ENCODE measurements around the gene CREB3L2. TPM values are rescaled to one million over a fixed set of nuclear protein-coding genes. Genes with fewer than 3 reads are reported as not detected.

Gene CREB3L2
- total RNA-seq, 1 donor: 28.6 TPM

DNA sequence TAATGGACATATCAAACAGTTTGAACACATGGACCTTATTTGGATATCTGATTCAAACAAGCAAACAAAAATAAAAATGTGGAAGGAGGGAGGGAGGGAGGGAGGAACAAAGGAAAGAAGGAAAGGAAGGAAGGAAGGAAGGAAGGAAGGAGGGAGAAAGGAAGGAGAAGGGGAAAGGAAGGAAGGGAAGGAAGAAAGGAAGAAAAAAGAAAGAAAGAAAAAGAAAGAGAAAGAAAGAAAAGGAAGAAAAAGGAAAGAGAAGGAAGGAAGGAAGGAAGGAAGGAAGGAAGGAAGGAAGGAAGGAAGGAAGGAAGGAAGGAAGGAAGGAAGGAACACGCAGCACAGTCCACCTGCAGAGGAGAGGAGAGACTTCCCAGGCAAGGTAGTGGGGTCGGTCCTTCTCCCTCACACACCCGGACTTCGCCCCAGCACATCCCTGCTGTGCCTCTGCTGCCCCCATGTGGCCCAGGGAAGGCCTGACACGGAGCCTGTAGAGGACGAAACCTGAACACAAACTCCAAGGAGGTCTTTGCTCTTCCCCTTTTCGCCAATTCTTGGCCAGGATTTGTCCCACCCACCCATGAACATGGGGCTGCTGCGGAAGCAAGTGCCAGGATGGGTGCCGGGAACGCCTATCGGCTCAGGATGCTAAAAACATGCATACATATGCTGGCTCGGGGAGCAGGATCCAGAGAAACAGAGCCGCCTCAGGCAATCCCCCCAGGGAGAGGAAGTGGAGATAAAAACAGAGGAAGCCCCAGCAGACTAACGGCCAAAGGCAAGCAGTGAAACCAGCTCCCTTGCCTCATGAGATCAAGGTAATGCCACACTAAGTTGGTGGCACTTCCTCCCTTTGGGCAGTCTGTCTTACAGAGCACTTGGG is 102.8 kb downstream of the CREB3L2 start:
- Histone ChIP-seq H3K9me3 (ENCODE audit: low read depth, low read length) (no peaks in the 10 kb centered on the region), H3K36me3 (ENCODE audit: insufficient read depth, low read length) (peaks cover 84% of the 10 kb centered on the region), H3K27me3 (ENCODE audit: insufficient read depth, low read length) (no peaks in the 10 kb centered on the region), H3K4me2 (ENCODE audit: insufficient read depth, low read length) (peak overlapping the region; percentile 51), H3K79me2 (ENCODE audit: insufficient read depth, low read length) (peaks cover 18% of the 10 kb centered on the region), H2AFZ (ENCODE audit: low read length) (no peak overlapping the region), H3K4me1 (ENCODE audit: insufficient read depth, low read length) (peaks cover 10% of the 10 kb centered on the region), H4K20me1 (ENCODE audit: insufficient read depth, low read length) (no peaks in the 10 kb centered on the region), H3K27ac (ENCODE audit: low read depth, low read length) (peak overlapping the region; percentile 52), H3K4me3 (ENCODE audit: insufficient read depth, low read length) (no peak overlapping the region)
- DNase-seq (ENCODE audit: insufficient read length, low spot score, missing footprints): peak; percentile 73
- TF ChIP-seq, protein P1, sequence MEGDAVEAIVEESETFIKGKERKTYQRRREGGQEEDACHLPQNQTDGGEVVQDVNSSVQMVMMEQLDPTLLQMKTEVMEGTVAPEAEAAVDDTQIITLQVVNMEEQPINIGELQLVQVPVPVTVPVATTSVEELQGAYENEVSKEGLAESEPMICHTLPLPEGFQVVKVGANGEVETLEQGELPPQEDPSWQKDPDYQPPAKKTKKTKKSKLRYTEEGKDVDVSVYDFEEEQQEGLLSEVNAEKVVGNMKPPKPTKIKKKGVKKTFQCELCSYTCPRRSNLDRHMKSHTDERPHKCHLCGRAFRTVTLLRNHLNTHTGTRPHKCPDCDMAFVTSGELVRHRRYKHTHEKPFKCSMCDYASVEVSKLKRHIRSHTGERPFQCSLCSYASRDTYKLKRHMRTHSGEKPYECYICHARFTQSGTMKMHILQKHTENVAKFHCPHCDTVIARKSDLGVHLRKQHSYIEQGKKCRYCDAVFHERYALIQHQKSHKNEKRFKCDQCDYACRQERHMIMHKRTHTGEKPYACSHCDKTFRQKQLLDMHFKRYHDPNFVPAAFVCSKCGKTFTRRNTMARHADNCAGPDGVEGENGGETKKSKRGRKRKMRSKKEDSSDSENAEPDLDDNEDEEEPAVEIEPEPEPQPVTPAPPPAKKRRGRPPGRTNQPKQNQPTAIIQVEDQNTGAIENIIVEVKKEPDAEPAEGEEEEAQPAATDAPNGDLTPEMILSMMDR (IDR thresholded peaks at IDR 0.05; ENCODE audit: extremely low read depth, low read depth, low read length): peak; percentile 95

DNA sequence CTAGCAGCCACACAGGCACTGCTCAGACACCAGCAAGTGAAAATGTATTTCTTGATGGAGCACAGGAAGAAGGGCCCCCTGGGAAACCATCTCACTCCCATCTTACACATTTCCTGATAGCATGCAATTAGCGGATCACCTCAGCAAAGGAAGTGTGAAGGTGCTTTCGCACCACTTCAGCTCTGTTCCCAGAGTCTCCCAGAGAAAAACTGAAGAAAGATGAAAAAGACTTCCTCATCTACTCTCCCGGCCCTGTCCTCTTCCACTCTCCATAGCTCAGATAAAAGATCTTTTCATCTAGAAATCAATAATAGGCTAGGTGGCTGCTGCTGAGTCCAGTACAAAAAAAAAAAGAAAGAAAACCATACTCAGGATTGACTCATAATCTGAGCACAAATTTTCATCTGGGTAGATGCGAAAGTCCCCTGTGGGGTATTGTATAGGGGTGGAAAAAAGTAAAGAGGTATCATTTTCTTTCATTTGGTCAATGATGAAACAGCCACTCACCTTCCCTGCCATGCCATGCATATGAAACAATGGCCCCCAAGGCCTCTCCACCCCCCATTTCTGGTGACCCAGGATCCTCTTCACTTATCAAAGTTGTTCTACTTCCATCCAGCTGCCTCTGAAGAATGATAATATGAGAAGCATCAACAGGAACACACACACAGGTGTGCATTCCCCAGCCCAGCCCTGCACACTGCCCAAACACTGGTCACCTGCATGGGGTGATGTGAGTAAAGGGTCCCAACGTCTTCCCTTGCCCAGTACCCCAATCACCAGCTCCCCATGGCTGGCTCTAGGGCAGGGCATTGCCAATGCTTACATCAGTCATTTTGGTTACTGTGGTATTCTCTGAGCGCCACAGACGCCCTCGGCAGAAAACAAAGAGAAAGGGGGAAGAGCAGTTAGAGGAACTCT is 106.3 kb downstream of the CREB3L2 start:
- Histone ChIP-seq H3K4me2 (ENCODE audit: insufficient read depth, low read length) (no peak overlapping the region), H3K36me3 (ENCODE audit: insufficient read depth, low read length) (peaks cover 79% of the 10 kb centered on the region), H3K27ac (ENCODE audit: low read depth, low read length) (no peak overlapping the region), H3K4me1 (ENCODE audit: insufficient read depth, low read length) (peaks cover 11% of the 10 kb centered on the region), H3K27me3 (ENCODE audit: insufficient read depth, low read length) (no peaks in the 10 kb centered on the region), H2AFZ (ENCODE audit: low read length) (no peak overlapping the region), H3K9me3 (ENCODE audit: low read depth, low read length) (no peaks in the 10 kb centered on the region), H3K79me2 (ENCODE audit: insufficient read depth, low read length) (peaks cover 21% of the 10 kb centered on the region), H4K20me1 (ENCODE audit: insufficient read depth, low read length) (no peaks in the 10 kb centered on the region), H3K4me3 (ENCODE audit: insufficient read depth, low read length) (no peak overlapping the region)
- TF ChIP-seq, protein P1 (IDR thresholded peaks at IDR 0.05; ENCODE audit: extremely low read depth, low read depth, low read length): no peak
- no peak for DNase-seq (ENCODE audit: insufficient read length, low spot score, missing footprints)

DNA sequence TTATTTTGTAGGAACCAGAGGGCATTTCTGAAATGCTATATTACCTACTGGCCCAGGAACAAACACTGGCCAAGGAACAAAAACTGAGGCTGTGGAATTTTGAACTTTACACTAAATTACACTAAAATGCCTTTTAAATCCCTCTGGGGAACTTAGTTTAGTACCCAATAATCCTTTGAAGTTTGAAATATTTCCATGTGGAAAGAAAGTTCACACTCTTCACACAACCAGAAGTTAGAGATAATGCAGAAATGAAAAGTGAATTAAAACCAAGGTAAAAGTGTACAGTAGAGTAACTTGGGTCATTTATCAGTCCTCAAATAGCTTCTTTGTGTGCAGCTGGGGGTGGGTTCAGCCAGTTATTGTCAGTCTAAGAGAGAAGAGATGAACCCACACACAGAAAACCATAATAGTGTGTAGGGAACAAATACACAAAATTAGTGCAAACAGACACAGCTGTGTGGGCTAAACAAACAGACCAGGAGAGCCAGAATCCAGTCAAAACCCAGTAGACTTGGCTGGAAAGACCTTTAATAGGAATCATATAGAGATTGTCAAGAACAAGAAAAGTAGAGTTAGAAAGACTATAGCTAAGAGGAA is 108.6 kb downstream of the CREB3L2 start:
- H3K4me1 ChIP-seq (ENCODE audit: insufficient read depth, low read length): peaks cover 6% of the 10 kb centered on the region
- no peak overlapping the region for H3K4me3 ChIP-seq (ENCODE audit: insufficient read depth, low read length)
- no peaks in the 10 kb centered on the region for H3K27me3 ChIP-seq (ENCODE audit: insufficient read depth, low read length)
- H2AFZ ChIP-seq (ENCODE audit: low read length): no peak overlapping the region
- no peak for DNase-seq (ENCODE audit: insufficient read length, low spot score, missing footprints)
- no peaks in the 10 kb centered on the region for H3K9me3 ChIP-seq (ENCODE audit: low read depth, low read length)
- H3K79me2 ChIP-seq (ENCODE audit: insufficient read depth, low read length): peaks cover 32% of the 10 kb centered on the region
- H3K27ac ChIP-seq (ENCODE audit: low read depth, low read length): peak overlapping the region; percentile 23
- no peaks in the 10 kb centered on the region for H4K20me1 ChIP-seq (ENCODE audit: insufficient read depth, low read length)
- H3K36me3 ChIP-seq (ENCODE audit: insufficient read depth, low read length): peaks cover 80% of the 10 kb centered on the region
- H3K4me2 ChIP-seq (ENCODE audit: insufficient read depth, low read length): no peak overlapping the region
- TF ChIP-seq, protein P1 (IDR thresholded peaks at IDR 0.05; ENCODE audit: extremely low read depth, low read depth, low read length): no peak
